Stimulated activated CD4-positive, alpha-beta T cell treated with anti-CD3 and anti-CD28 coated beads, Interleukin-12 subunit alpha, Interleukin-12 subunit beta, amount 100 ng/mL, for 4 hours (primary cell): Measurements from ENCODE around the gene GRIN2A.

Experiments
- DNase-seq: peaks from one replicate; pipeline ENCODE4 v3.0.0-alpha.2; 2020

The GRIN2A gene

GRCh38 chr16:10181196-10182162, 749 bp downstream of the GRIN2A start:
- peak; percentile 40 for DNase-seq

DNA sequence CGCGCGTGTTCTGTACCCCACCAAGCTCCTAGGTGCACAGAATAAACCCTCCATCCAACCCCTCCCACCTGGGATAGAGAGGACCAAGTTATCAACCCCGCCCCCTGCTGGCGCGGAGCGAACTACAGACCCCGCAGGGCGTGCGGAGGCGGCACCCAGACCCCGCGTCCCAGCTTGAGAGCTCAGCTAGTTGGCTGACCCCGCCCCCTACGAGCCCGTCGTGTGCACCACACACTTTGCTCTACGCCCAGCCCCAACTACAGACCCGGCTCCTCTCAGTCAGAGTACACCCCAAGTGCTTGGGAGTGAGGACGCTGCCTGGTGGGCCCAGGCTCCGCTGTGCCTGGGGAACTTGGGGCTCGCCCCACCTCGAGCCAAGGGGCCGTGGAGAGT, 1.5 kb downstream of the GRIN2A start:
- peak; percentile 6 for DNase-seq

DNA sequence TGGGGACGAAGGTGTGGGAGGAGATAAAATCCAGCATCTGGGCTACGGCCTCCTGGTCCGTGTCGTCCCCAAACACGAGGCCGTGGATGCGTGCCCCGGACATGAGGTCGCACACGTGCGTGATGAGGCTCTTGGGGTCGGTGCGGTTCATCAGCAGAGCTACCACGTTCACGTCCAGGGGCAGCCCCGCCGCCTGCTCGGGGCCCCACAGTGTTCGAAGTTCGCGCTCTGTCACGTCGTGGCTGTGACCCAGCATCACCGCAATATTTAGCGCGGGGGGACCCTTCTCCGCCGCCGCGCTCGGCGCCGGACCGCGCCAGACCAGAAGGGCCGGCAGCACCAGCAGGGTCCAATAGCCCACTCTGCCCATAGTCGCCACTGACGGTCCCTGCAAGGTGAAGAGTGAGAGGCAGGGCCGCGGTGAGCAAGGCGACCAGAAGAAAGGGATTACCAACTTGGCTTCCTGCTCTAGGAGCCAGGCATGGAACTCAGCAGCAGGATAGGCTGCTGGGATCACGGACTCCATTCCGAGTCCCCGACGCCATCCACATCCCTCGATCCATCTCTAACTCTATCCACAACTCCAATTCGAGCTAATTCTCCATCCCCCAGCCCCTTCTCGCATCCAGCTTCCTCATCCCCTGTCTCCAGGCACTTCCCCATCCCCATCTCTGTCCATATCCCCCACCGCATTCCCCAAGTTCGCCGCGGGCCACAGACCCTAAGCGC, 2.0 kb downstream of the GRIN2A start:
- DNase-seq, result no peak

GRCh38 chr16:10178526-10178925, 3.7 kb downstream of the GRIN2A start:
- no peak for DNase-seq

- no peak for DNase-seq
These were observed 4.1 kb downstream of the GRIN2A start for GRCh38 chr16:10178080-10178479.

GRCh38 chr16:10172848-10173655, 9.2 kb downstream of the GRIN2A start:
- no peak for DNase-seq

DNA sequence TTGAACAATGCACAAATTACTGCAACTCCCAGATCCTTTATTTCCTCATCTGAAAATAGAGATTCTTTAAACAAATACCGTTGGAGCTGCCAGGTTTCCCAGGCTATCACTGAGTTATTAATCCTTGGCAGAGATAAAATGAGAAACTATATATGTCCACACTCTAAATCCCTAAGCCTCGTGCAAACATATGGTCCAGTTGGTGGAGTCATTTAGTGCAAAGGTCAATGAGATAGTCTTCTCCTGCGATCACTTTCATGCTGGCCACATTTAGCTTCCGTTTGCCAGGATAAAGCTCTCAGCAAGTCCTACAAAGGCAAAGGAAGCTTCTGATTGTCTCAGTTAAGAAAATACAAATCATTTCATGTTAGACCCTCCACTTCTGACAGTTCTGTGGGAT, 11.0 kb downstream of the GRIN2A start:
- DNase-seq, result no peak

- DNase-seq, result no peak
These were observed 12.3 kb downstream of the GRIN2A start for GRCh38 chr16:10169904-10170410.

- no peak for DNase-seq
These were observed 13.2 kb downstream of the GRIN2A start for GRCh38 chr16:10169031-10169430.

DNA sequence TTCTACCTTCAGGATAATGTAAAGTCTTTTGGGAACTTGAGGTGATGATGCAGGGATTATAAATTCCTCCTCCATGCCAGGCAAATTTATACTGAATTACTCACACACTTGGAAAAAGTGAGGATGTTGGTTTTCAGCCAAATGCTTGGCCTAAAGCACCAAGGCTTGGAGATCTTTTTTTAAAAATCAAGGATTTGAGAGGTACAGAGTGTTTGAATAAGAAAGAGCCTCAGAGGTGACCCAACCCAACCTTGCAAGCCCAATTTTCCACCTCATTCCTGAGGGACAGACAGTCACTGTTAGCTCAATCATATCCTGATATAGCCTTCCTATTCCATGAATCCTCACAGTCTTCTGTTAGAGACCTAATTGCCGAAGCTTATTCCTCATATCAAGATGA, 14.0 kb downstream of the GRIN2A start:
- no peak for DNase-seq

DNA sequence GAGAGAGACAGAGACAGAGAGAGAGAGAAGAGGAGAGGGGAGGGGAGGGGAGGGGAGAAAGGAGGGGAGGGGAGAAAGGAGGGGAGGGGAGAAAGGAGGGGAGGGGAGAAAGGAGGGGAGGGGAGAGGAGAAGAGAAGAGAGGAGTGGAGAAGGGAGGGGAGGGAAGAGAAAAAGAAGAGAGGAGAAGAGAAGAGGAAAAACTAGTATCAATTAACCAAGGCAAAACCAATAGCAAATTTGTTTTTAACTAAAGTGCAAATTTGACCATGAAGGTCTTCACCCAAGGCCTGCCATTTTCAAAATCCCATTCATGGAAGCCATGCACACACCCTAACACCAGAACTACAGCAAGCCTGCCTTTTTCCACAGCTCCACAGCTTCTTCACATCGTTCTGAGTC, 16.6 kb downstream of the GRIN2A start:
- DNase-seq, result no peak

- DNase-seq, result no peak
These were observed 19.2 kb downstream of the GRIN2A start for GRCh38 chr16:10162981-10163380.

- no peak for DNase-seq
These were observed 26.1 kb downstream of the GRIN2A start for GRCh38 chr16:10156099-10156498.

GRCh38 chr16:10154389-10154788, 27.8 kb downstream of the GRIN2A start:
- DNase-seq, result no peak

DNA sequence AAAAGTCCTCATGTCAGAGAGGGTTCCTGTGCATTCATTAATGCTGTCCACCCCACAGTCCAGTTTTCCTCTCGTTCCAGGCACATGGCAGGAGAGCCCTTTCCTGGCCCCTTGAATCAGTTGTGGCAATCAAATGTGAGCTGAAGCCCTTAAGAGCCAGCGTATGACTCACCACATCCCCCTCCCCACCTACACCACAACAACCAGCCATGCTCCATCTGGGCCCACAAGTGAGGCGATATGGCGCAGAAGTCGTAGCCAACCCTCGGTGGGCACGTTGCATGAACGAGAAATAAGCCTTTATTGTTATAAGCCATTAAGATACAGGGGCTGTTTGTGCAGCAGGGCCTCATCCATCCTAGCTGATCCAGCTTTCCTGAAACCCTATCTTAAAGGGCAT, 28.2 kb downstream of the GRIN2A start:
- DNase-seq, result no peak

GRCh38 chr16:10151718-10152117, 30.5 kb downstream of the GRIN2A start:
- DNase-seq, result no peak

- no peak for DNase-seq
These were observed 31.3 kb downstream of the GRIN2A start for GRCh38 chr16:10150906-10151305.

GRCh38 chr16:10145542-10146035, 36.6 kb downstream of the GRIN2A start:
- DNase-seq, result no peak

DNA sequence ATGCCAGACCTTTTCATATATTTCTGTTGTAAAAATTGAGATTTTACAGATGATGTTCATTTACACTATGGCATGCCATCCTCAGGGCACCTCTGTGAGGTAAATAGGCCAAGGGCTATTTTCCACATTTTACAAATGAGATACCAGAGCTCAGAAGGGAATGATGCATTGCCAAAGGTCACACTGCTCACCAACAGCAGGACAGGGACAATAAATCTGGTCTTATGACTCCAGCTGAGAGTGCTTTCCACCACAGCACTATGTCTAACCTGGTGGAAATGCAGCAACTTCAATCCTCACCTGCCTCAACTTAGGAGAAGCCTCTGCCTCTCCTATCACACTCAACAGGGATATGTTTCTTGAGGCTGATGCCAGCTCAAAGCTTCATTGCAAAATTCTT, 40.6 kb downstream of the GRIN2A start:
- no peak for DNase-seq

- no peak for DNase-seq
These were observed 43.3 kb downstream of the GRIN2A start for GRCh38 chr16:10138881-10139280.

DNA sequence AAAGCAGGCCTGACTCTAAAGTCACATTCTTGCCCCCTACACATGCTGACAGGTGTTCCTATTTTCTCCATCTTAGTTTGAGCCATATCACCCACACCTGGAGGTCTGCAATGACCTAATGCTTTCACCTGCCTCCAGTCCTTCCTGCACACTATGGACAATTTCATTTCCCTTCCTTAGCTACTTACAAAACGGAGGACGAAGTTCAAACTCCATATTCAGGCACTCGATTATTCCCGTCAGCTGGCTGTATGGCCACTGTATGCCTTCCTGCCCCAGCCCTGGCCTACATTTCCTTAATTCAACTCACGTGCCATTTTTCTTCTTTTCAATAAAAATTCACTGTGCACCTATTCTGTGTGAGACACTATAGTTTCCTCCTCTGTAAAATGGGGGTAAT, 44.9 kb downstream of the GRIN2A start:
- DNase-seq, result no peak

DNA sequence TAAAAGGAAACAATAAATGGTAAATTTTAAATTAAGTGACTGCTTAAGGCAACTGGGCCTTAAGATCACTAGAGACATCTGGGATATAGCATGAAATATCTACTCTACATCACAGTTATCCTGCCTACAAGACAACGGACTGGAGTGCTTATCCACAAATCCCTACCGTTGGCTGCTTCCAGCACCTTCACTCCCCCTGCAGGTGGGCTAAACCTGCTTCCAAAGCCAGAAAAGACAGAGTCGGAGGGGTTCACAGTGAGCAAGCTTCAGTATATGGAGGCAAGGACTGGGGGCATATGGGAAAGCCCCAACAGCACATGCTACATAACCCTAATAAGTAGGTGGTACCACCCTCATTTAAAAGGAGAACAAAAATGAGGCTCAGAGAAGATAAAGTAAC, 45.3 kb downstream of the GRIN2A start:
- DNase-seq, result no peak

DNA sequence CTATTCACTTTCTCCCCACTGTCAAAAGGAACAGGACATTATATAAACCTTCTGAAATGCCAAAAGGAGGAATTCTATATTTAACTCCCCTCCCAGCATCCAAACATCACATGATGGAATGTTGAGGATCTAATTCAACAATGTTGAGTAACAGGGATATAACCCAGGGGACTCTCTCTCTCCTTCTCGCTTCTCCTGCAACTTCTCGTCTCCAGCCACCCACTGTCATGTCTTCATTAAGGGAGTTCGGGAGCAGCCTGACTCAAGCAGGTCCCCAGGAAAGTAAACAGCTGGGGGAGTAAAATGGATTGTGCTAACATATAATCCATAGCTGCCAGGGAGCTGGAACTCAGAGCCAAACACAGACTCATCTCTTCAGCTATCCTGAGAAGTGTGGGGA, 51.7 kb downstream of the GRIN2A start:
- no peak for DNase-seq
